ENCODE data around the gene ENTPD6.
"Not testable (repeated sequence)": the region's sequence is repeated elsewhere in the genome, so short reads cannot be mapped to it uniquely, and the experiment has no call there.

Gene ENTPD6

DNA sequence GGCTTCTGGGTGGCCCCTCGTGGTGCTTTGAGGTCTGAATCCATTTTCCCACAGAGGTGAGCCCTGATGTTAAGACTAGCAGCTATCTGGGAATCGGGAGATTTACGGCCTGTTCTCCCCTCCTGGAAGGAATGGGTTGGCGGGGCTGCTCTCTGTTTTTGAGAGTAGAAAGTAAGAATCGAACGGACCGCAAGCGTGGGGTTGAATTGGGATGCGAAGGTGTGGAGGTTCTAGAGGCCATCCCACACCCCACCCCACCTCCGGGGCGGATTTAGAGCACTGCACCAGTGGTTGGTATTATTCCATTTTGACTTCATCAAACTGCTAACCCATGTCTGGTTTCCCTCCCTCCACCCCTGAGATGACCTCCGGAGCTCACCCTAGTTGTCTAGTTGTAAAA, 63.8 kb downstream of the ENTPD6 start:
- no peak for FAIRE-seq

DNA sequence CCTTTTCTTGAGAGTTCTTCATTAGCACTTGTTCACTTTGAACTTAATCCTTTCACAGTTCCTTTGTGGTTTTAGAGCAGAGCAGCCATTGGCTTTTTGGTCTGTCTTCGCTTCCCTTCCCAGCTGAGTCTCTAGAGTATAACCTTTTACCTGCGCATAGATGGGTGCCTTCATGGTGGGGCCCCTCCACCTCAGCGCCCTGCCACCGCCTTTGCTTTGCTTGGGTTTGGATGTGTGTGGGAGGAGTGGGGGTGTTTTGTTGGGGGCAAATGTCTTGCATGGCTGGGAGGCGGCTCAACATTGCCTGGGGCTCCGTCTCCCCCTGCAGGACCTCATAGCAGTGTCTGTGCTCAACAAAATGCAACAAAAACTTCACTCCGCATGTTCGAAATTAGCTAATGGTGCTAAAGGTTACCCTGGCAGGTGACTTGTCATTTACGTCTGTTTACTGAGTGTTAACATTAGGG, 64.3 kb downstream of the ENTPD6 start:
- FAIRE-seq, result no peak

DNA sequence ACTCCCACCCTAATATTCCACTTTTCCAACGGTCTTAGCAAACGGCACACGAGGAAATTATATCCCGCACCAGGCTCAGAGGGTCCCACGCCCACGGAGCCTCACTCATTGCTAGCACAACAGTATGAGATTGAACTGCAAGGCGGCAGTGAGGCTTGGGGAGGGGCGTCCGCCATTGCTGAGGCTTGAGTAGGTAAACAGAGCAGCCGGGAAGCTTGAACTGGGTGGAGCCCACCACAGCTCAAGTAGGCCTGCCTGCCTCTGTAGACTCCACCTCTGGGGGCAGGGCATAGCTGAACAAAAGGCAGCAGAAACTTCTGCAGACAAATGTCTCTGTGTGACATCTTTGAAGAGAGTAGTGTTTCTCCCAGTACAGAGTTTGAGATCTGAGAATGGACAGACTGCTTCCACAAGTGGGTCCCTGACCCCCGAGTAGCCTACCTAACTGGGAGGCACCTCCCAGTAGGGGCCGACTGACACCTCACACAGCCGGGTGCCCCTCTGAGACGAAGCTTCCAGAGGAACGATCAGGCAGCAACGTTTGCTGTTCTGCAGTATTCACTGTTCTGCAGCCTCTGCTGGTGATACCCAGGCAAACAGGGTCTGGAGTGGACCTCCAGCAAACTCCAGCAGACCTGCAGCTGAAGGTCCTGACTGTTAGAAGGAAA, 65.4 kb downstream of the ENTPD6 start:
- FAIRE-seq, result not testable (repeated sequence)

DNA sequence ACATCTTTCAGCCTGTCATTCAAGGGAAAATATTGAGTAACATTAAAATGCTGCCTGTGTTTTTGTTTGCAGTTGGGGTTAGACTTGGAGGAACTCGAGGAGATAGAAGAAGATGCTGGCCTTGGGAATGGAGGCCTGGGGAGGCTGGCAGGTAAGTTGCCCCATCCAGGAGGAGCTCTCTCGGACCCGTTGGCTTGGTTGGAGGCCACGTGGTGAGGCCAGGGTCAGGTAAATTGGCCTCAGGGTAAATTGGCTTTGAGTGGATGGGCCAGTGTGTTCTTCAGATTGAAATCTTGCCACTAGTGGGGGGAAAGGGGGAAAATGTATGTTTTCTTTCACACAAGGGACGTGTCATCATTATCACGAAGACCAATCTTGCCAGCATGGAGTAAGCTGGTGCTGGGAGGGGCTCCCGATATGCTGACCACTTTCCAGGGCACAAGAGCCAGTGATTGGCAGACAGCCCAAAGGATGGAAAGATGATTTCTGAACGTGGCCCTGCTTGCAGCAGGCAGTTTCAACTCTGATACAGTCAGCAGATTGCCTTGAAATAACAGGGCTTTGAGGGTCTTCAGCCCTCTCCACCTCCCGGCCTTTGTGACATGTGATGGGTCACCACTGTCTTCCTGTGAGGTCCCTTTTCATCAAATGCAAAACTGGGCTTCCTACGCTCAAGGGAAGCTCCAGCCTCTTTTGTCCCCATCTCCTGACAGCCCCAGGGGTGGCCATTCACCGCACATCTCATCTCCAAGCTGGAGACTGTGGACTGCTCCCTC, 73.7 kb downstream of the ENTPD6 start:
- FAIRE-seq, result no peak

DNA sequence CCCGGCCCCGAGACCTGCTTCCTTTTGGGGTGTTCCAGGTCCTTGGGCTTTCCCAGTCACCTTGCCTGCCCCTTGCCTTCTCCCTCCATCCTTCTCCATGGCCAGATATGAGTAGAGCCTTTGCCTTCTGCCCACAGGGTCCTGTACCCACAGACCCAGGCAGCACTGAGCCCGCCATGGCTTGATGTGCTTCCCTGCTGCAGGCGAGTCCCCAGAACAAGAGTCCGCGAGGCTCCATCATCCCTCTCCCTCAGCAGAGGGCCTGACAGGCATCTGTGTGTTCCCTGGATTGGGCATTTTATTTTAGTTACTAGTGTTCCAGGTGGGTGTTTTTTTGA, 74.3 kb downstream of the ENTPD6 start:
- no peak for FAIRE-seq

DNA sequence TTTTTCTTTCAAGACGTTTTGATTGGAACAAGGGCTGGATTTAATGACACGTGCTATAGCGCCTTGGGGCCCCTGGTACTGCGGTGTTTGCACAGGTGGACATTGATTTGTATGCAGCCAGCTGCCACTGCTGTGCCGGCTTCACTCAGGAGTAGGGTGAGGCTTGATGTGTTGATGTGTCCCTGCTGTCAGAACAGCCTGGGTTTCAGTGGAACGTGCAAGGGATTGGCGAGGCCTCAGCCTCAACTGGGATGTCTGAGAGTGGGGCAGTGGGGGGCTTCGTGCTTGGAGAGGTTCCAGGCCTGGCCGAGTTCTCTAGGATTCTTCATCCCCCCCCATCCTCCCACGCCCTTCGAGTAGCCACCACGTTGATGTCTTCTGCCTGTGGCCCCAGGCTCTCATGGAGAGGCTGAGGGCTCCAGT, 75.3 kb downstream of the ENTPD6 start:
- FAIRE-seq, result no peak

DNA sequence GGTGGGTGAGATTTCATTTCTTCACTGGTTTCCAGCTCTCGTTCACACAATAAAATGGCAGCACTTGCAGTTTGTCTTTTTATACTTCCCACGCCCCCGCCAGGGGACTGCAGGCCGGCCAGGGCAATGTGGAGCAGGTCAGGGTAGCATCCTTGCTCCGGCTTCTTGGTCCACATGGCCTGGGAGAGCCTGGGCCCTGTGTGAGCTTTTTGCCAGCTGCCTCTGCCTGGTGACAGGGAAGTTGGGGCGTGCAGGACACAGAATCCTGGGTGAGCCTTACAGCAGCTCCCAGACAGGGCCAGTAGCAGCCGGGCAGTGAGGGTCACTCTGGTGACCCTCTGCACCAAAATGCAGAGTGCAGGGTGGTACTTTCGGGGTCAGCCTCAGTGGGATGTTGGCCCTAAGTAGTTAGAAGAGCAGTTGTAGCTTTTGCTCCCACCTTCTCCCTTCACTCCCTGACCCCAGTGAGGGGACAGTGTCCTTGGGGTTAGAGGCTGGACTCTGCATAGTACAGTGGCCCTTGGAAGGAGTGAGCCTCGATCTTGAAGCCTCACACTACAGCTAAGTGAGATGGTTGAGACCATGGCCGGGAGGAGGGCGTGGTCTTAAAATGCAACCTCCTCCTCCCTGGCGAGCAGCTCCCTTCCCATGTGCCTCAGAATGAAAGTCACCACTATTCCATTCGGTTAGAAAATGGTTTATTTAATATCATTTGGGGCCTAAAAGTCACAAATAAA, 76.1 kb downstream of the ENTPD6 start:
- no peak for FAIRE-seq

DNA sequence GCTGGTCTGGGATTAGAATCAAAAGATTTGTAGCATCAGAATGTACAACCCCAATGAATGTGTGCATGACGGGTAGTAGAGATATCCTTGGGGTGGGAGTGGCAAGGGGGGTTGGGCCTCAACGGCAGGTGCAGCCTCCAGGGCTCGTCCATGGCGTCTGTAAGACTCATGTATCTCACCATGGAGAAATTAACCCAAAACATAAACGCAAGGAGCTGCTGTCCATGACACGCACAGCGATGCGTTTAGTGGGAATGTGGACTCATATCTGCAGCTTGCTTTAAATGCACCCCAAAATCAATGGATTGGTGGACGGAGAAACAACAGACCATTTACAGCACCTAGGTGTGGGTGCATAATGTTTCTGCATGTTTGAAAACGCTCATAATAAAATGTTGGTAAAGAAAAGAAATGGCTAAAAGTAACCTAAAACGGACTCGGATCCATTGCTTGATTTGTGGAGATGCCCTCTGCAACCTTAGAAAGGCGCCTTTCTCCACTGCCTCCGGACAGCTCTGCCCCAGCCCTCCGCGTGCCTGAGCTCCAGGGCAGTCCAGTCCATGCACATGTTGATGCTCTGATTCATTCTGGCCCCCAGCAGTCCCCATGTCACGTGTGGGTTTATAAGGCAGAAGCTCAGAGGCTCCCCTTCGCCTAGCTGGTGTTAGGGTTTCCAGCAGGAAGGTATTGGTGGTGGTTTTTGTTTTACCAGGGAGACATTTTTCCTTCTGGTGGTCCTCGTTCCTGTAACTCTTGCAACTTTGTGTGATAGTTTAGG, 76.9 kb downstream of the ENTPD6 start:
- FAIRE-seq, result no peak

DNA sequence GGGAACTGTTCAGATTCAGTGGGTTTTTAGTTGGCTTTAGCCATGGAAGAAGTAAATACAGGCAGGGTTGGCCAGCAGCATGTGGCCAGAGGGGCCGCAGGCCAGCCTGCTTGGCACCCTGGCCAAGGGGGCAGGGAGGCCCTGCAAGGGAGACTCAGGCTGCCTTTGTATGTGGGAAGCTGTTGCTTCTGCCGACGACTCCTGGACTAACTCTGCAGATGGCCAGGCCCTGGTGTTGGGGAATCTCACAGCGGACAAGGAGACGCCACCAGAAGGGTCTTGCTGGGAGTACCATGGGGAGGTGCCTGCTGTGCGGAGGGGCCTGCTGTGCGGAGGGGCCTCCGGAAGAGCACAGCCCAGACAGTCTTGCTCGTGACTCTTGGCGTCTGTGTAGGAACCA, 77.5 kb downstream of the ENTPD6 start:
- FAIRE-seq, result no peak

DNA sequence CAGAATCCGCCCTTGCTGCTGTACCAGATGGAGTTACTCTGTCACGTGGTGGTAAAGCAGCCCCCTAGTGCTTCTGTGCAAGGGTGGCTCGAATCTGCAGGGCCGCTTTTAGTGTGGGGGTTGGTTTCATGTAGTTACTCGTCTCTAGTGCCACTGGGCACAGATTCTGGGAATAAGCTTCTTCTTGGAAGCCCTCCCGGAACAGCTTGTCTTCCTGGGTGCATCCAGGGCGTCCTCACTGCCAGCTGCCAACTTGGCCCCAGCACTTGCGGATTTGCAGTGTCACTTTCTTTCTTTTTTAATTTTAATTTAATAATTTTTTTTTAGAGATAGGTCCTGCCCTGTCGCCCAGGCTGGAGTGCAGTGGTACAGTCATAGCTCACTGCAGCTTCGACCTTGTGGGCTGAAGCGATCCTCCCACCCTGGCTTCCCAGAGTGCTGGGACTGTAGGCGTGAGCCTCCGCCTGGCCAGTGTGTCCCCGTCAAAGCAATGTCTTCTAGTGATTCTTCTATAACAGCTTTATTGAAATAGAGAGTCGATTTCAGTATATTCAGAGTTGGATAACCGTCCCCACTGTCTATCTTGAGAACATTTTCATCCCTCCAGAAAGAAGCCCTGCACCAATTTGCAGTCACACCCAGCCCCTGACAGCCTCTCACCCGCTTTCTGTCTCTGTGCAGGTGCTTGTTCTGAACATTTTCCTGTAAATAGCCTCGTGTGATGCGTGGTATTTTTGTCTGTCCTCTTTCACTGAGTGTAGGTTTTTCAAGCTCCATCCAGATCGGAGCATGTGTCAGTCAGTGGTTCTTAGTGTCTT, 78.2 kb downstream of the ENTPD6 start:
- no peak for FAIRE-seq

DNA sequence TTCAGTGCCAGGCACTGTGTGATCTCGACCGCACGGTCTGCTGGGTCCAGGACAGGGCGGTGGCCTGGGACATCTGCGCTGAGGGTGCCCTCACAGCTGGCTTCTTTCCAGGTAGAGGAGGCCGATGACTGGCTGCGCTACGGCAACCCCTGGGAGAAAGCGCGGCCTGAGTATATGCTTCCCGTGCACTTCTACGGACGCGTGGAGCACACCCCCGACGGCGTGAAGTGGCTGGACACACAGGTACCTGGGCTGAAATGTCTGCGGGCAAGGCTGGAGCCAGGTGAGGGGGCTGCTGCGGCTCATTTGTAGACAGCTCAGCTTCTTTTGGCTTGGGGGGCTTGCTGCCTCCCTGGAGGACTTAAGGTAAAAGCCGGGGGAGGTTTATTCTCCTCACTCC, 79.0 kb downstream of the ENTPD6 start:
- no peak for FAIRE-seq

DNA sequence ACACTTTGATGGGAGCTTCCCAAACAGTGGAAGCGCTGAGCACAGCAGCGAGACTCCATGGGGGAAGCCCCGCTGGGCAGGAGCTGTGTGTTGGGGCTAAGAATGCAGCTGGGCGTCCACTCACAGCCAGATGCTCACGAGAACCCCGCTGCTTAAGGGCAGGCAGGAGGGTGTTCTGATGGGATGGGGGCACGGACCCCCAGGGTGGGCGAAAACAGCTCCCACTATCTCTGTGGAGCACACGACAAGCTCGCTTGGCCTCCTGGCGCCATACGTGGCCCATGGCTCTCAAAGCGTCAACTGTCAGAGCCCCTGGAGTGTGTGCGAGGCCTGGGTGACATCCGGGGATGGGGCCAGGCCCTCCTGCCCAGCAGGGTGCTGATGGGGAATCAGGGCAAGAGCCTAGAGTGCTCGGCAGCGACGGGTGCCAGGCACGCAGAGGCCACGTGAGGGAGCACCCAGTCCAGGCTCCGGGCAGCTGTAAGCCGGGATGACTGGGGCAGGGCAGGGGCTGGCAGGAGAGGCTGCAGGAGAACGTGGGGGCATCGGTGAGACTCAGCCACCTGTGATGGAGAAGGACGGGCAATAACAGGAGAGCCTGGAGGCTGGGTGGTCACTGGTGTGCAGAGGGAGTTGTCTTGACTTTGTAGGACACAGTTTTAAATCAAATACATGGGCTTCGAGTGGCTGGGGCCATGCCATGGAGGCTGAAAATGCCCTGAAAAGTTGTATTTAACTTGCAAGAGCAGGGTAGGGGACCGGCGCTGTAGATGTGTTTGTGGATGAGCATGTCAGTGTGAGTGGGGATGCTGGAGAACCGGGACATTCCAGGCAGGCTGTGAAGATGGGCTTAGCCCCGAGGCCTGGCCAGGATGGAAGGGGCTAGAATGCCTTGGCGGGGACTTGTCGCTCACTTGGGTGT, 79.6 kb downstream of the ENTPD6 start:
- no peak for FAIRE-seq

DNA sequence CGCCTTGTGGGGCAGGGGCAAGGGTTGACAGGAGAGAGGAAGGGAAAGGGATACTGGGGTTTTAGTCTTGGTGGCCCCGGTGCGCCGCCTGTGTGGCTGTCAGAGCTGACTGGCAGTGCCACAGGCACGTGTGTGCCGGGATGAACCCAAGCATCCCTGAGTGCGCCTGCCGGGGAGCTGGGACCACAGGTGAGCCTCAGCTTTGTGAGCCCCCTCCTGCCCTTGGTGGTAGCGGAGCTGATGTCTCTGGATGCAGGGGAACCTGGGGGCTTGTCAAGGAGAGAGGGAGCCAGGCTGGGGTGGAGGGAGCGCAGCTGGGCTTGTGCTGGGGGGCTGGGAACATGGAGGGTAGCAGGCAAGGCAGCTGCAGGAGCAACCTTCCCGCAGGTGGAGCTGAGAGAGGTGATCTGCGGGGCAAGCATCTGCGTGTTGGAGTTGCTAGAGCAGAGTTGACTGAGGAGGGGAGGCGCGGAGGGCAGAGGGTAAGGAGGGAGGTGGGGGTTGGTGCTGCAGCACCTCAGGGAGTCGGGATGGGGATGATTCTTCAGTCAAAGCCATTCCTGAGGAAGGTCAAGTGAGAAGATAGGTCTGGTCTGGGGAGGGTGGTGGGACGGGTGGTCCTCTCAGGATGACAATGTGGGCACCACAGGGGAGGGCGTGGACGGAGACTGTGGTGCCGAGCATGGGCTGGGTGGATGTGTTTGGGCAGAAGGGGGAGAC, 80.5 kb downstream of the ENTPD6 start:
- no peak for FAIRE-seq
